ENCODE data around the gene RGS7.
"Not testable (repeated sequence)": the region's sequence is repeated elsewhere in the genome, so short reads cannot be mapped to it uniquely, and the experiment has no call there.

The RGS7 gene

DNA sequence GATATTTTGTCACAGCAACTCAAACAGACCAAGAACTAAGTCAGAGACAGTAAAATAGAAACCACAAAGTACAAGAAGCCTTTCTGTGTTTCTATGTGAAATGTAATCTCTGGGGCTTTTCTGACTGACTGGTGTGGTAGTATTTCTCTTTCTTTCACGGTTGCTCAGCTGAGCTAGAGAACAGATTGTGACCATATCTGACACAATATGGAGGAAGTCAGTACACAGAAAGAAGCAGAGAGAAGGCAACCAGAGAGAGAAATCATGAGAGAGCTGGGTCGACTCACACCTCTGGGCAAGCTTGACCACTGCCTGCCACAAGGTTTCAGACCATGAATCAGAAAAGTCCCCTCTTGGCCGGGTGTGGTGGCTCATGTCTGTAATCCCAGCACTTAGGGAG lies 536.2 kb downstream of the RGS7 start:
- no peak for DNase-seq

DNA sequence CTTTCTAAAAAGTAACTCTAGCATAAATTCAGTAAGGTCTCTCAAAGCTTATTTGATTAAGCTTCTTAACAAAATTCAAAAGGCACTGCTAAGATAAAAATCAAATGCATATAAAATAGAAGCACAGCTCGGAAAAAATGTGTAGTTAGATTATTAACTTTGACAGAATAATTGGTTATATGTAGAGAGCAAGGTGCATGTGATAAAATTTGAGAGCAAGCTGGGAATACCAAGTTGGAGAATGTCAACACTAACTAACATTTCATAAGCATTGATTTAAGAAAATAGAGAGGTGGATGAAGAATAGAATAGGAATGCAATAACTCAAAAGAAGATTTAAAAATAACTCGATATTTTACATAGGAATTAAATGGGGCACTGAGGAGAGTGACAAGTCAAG lies 540.5 kb downstream of the RGS7 start:
- DNase-seq: no peak

DNA sequence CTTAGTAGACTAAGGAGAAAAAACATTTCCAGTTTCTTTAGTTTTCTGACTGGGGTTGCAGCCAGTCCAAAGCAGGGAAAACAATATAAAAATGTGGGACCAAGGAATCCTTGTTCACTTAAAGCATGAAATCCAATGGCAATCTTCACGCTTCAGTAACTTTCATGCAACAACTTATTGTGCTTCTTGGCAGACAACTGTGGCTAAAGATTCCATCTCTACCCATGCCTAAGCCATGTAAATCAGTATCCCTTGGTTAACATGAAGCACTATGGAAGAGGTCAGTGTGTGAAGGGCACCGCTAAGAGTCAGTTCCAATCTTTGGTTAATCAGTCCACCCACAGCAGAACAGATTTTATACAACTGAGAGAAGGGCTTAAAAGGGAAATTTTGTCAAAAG lies 543.3 kb downstream of the RGS7 start:
- no peak for DNase-seq

GRCh38 chr1:240811256-240811655 lies 545.7 kb downstream of the RGS7 start:
- DNase-seq: no peak

DNA sequence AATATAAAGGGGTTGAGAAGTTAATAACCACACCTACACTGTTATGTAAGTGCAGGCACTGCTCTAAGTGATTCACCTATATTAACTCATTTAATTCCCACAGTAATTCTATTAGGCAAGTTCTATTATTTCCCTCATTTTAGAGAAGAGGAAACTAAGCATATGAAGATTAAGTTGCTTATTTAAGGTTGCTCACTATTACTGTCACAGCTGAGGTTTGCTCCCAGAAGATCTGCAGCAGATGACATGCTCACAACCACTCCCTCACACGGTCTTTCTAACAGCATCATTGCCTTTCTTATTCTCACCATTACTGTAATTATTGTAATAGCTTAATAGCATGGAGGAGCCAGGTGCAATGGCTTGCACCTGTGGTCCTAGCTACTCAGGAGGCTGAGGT lies 548.6 kb downstream of the RGS7 start:
- DNase-seq: no peak

DNA sequence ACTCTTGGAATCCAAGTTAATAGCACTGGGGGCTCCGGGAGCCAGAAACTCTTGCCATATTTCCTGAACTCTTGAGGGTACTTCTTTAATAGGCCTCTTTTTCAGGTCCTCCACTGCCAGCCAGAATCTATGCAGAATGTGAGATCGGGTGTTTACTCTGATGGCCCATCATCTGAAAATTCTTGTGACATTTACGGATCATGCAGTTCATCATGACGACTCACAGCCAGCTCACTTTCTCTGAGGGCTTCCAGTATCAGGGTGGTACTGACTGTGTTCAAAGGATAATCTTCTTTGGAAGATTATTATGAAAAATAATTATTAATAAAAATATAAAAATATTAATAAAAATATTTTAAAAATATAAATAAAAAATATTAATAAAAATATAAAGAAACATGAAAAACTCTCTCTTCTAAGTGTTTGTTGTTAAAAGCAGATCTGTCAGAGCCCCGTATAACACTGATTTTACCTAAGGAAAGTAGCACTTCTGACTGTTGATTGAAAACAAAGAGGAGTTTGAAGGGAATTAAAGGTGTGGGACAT lies 550.7 kb downstream of the RGS7 start:
- no peak for DNase-seq

DNA sequence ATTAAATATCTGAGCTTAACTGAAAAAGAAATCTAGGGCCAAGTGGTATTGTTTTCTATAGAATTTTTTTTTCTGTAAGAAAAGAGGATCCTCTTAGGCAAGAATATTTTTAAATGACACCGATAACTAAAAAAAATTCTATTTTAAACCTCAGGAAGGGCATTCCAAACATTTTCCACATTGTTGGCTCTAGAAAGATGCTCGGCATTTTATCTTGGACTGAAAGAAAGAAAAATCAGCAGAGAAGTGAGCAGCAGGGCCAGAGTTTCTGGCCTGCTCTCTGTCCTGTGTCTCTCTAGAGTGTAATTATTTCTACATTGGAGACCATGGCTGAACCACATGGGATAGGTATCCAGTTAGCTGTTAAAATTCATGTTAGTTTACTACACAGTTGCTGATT lies 552.5 kb downstream of the RGS7 start:
- no peak for DNase-seq

DNA sequence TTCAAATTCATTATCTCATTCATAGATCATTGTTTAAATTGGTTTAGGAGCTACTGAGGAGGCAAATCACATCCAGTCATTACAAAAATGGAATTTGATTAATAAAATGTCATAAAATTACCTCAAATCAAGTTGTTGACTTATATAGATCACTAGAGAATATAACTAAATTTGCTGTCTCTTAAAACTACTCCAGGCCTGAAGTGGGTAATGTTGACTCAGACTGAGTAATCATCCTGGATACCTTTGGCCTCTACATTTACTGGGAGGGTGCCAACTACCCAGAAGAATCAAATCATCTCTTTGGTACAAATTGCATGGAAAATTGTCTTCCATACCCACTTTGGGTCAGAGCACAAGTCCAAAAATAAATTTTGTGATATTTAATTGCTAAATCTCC lies 553.9 kb downstream of the RGS7 start:
- DNase-seq: no peak

- DNase-seq: no peak
Observed at GRCh38 chr1:240802271-240802670, 554.7 kb downstream of the RGS7 start.

GRCh38 chr1:240801442-240801841 lies 555.6 kb downstream of the RGS7 start:
- DNase-seq: no peak

GRCh38 chr1:240800291-240800690 lies 556.7 kb downstream of the RGS7 start:
- no peak for DNase-seq

GRCh38 chr1:240797050-240797449 lies 560.0 kb downstream of the RGS7 start:
- DNase-seq: no peak

- no peak for DNase-seq
Observed at GRCh38 chr1:240794046-240794843, 562.8 kb downstream of the RGS7 start.

DNA sequence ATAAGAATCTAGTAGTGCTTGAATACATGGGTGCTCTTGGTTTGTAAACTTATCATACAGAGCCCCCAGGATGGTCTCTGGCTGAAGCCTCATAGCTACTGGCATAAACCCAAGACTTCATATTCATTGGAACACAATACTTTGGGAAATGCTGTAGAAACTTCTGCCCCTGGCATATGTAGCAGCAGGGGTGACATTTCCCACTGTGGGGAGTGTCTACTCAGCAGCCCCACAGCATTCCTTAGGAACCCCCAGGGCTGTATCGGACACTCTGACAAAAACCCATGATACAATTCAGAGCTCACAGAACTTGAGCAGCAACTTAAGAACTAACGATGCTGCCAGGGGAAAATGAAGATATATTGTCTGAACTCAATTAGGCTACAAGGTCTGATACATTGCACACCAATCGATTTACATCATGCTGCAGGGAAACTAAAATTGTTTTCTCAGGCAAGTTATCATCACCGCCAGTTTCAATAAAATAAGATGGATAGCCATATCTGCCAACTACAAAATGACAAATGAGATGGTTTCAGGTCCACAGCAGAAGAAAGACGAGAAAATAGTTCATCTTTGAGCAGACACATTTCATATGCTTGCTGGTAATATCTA lies 564.0 kb downstream of the RGS7 start:
- DNase-seq: no peak

DNA sequence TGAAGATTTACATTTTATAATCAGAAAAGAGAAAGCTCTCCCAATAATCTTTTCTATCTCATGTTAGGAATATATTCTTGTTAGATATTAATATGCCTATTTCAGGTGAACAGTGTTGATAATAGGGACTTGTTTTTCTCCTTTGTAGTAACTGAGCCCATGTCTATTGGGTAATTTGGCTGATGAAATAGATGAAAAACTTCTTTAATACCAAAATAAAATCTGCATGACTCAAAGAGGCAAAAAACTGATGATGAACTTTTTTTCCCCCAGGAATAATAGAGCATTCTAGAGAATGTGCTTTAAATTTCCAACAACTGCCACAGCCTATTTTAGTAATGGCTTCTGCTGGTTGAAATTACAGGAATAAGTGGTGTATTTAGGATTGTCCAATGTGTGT lies 566.1 kb downstream of the RGS7 start:
- no peak for DNase-seq

- DNase-seq: no peak
Observed at GRCh38 chr1:240786880-240787279, 570.1 kb downstream of the RGS7 start.

DNA sequence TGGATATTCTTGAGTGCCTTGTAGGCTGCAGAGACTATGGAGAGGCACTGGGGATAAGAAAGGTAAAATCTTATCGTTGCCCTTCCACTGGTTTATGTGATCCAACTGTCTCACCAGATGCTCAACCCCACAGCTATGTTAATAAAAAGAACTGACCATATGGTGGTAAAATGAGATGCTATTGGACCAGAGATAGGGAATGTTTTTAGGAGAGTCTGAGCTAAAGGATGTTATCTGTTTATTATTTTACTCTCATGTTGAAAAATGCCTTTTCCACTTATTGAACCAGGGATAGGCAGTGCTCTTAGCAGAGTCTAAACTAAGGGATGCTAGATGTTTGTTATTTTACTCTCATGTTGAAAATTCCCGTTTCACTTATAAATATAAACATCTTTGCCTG lies 572.2 kb downstream of the RGS7 start:
- peak; percentile 87 for DNase-seq

DNA sequence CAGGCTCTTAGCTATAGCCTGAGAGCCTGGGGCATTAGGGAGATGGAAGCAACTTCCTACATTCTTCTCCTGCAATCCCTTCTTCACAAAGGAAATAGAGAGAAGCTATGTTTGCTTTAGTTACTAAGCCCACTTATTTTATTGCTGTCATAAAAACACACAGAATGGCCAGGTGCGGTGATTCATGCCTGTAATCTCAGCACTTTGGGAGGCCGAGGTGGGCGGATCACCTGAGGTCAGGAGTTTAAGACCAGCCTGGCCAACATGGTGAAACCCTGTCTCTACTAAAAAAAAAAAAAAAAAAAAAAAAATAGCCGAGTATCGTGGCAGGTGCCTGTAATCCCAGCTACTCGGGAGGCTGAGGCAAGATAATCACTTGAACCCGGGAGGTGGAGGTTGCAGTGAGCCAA lies 573.3 kb downstream of the RGS7 start:
- not testable (repeated sequence) for DNase-seq

GRCh38 chr1:240776237-240776636 lies 580.8 kb downstream of the RGS7 start:
- no peak for DNase-seq

GRCh38 chr1:240772131-240772530 lies 584.9 kb downstream of the RGS7 start:
- no peak for DNase-seq

DNA sequence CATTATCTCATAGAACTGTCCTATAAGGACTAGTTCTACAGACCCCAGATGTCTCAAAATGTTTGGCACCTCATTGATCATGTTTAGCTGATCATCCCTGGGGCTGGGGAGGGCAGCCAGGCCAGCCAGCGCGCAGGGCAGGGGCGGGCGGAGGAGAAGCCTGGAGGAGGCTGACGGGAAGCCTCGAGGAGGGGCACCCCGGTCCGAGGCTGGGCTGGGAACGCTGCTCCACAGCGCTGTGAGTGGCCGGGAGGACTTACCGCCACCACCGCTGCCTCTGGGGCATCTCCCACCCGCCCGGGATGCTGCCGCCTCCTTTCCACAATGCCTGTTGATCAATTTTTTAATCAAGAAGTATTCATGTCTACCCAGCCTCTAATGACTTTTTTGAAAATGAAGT lies 585.6 kb downstream of the RGS7 start:
- DNase-seq: no peak

DNA sequence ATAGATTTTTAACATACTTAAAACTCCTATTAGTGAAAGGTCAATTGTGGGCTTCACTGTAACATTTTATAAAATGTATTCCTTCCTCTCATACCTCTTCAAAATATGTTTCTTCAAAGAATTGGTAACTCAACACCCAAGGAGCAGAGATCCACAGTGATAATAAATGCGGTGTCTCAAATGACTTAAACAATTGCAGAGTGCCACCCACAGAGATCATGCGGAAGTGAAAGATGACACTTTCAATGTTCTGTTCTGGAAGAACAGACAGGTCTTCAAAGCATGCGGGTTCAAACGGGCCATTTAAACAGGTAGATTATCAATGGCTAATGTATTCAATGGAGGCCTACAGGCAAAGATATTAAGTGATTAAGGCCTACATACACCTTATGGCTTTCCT lies 588.0 kb downstream of the RGS7 start:
- no peak for DNase-seq

DNA sequence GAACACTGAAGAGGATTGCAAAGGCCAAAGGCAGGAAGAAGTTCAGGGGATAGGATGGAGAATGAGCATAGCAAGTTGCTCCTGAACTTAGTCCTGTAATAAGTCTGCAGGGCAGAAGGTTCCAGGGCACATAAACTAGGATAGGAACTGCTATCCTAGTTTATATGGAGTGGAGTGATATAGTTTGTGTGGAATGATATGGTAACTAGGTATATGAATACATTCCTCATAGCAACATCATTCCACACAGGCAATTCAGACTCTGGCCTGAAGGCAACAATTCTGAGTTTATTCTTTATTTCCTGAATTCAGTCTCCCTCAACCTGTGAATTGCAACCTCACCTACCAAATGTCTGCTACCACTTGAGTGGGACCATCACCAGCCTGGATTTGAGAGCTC lies 590.2 kb downstream of the RGS7 start:
- no peak for DNase-seq

- DNase-seq: no peak
Observed at GRCh38 chr1:240765732-240766363, 591.2 kb downstream of the RGS7 start.
